Measurements from ENCODE around the gene PCK2. TPM values are rescaled to one million over a fixed set of nuclear protein-coding genes. Genes with fewer than 3 reads are reported as not detected.

The PCK2 gene
- total and polyA plus RNA-seq, 9 donors: 2.4 to 66.8 (median 5.4) TPM

DNA sequence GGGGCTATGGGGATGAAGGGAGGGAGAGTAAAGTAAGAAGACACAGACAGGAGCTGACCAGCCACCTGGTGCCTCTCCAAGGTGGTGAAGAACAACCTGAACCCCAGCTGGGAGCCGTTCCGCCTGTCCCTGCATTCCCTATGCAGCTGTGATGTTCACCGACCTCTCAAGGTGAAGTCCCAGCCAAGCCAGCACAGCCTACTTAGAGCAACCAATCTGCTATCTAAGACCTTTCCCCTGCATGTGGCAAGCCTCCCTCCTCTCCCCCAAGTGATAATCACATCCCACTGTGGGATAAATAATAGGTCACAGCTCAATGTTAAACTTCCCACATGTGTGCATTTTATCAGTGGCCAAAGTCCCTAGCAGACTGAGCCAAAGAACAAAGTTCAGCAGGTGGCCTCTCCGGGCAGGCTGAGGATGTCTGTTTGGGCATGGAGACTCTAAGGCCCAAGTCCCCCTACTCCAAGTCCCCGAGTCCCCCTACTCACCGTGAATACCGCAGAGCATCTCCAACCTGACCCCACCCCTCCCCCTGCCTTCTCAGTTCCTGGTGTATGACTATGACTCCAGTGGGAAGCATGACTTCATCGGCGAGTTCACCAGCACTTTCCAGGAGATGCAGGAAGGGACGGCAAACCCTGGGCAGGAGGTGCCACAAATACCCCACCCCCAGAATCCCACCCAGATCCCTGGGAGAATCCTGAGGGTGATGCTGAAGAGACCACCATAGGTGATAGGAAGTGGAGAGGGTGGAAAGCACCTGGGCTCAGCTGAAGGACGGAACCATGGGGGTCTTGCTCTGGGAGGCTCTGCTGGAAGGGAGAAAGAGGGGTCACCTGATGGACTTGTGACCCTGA, 19.3 kb upstream of the PCK2 start:
- WGBS, 3 donors: 61 to 69% (median 63%) methylated on average over 11 of the region's 11 CpGs
- no peak for TF ChIP-seq POLR2A (IDR thresholded peaks at IDR 0.05)
- no peak for TF ChIP-seq CTCF (IDR thresholded peaks at IDR 0.05)
- no peak for TF ChIP-seq EP300 (IDR thresholded peaks at IDR 0.05)
- no peak for DNase-seq
- intact Hi-C loops (cut with DNase I): no loop called here
- H3K4me1 ChIP-seq (ENCODE audit: insufficient read depth): no peaks in the 10 kb centered on the region
- no peaks in the 10 kb centered on the region for H3K27me3 ChIP-seq
- no peak overlapping the region for H3K27ac ChIP-seq
- H3K36me3 ChIP-seq: no peaks in the 10 kb centered on the region
- no peak overlapping the region for H3K4me3 ChIP-seq
- no peaks in the 10 kb centered on the region for H3K9me3 ChIP-seq

GRCh38 chr14:24075485-24076301, 18.4 kb upstream of the PCK2 start:
- 72 to 77% (median 77%) methylated on average over 11 of the region's 11 CpGs for WGBS, 3 donors

DNA sequence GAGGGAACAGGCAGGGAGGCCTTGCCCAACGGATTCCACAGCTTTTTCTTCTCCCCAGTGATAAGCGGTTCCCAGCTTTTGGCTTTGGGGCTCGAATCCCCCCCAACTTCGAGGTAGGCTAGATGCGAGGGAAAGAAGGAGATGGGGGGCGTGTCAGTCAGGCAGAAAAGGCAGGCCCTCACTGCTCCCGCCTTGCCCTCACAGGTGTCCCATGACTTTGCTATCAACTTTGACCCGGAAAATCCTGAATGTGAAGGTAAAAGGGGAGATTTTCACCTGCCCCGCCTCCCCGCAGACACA, 17.9 kb upstream of the PCK2 start:
- H3K4me1 ChIP-seq (ENCODE audit: insufficient read depth): no peaks in the 10 kb centered on the region
- H3K27ac ChIP-seq: no peak overlapping the region
- no peaks in the 10 kb centered on the region for H3K27me3 ChIP-seq
- DNase-seq: no peak
- TF ChIP-seq CTCF (IDR thresholded peaks at IDR 0.05) (no peak), POLR2A (IDR thresholded peaks at IDR 0.05) (no peak), EP300 (IDR thresholded peaks at IDR 0.05) (no peak)
- H3K36me3 ChIP-seq: no peaks in the 10 kb centered on the region
- no peak overlapping the region for H3K4me3 ChIP-seq
- no peaks in the 10 kb centered on the region for H3K9me3 ChIP-seq
- intact Hi-C loops (cut with DNase I): no loop called here
- WGBS, 3 donors: 83 to 90% (median 85%) methylated on average over 10 of the region's 10 CpGs

More at GRCh38 chr14:24075485-24076301, 18.4 kb upstream of the PCK2 start:
- H3K4me3 ChIP-seq: no peak overlapping the region
- H3K27me3 ChIP-seq: no peaks in the 10 kb centered on the region
- intact Hi-C loops (cut with DNase I): no loop called here
- H3K9me3 ChIP-seq: no peaks in the 10 kb centered on the region
- DNase-seq: no peak
- H3K36me3 ChIP-seq: no peaks in the 10 kb centered on the region
- TF ChIP-seq CTCF (IDR thresholded peaks at IDR 0.05) (no peak), EP300 (IDR thresholded peaks at IDR 0.05) (no peak), POLR2A (IDR thresholded peaks at IDR 0.05) (no peak)
- H3K27ac ChIP-seq: no peak overlapping the region
- H3K4me1 ChIP-seq (ENCODE audit: insufficient read depth): no peaks in the 10 kb centered on the region

DNA sequence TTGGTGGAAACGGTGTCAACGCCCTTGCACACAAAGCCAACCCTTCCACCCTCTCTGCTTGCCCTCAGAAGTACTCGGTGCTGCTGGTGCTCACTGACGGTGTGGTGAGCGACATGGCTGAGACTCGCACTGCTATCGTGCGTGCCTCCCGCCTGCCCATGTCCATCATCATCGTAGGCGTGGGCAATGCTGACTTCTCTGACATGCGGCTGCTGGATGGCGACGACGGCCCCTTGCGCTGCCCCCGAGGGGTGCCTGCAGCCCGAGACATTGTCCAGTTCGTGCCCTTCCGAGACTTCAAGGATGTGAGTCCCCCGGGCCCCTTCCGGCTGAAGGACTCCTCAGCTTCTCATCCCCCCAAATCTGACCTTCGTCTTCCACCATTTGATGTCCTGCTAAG, 17.0 kb upstream of the PCK2 start:
- no peaks in the 10 kb centered on the region for H3K36me3 ChIP-seq
- H3K27me3 ChIP-seq: no peaks in the 10 kb centered on the region
- H3K9me3 ChIP-seq: no peaks in the 10 kb centered on the region

More for the DNA sequence above, 17.0 kb upstream of the PCK2 start:
- no peak for DNase-seq
- 85 to 87% (median 87%) methylated on average over 23 of the region's 23 CpGs for WGBS, 3 donors
- no peak overlapping the region for H3K27ac ChIP-seq
- intact Hi-C loops (cut with DNase I): no loop called here
- H3K4me1 ChIP-seq (ENCODE audit: insufficient read depth): no peaks in the 10 kb centered on the region
- H3K4me3 ChIP-seq: no peak overlapping the region
- no peak for TF ChIP-seq POLR2A (IDR thresholded peaks at IDR 0.05)
- TF ChIP-seq CTCF (IDR thresholded peaks at IDR 0.05): no peak
